H9 (cell line): ENCODE data around the gene BBS1. TPM values are rescaled to one million over a fixed set of nuclear protein-coding genes. Genes with fewer than 3 reads are reported as not detected.

Source experiments
- DNase-seq: peaks from one replicate; pipeline ENCODE4 v3.0.0-alpha.2; 2017
- H2AFZ ChIP-seq: one replicate; pipeline ENCODE4 v1.6.1; 2013; ENCODE audit warnings: mild to moderate bottlenecking, low read length, control low read depth, moderate library complexity
- H2AK5ac ChIP-seq: 2 replicates; pipeline ENCODE4 v1.6.1; 2013; ENCODE audit warnings: low read length, control low read depth, mixed read lengths; ENCODE audit not compliant: insufficient read length
- H2BK120ac ChIP-seq: one replicate; pipeline ENCODE4 v1.6.1; 2013; ENCODE audit warnings: low read depth, mild to moderate bottlenecking, low read length, control low read depth, inconsistent platforms; ENCODE audit not compliant: poor library complexity, severe bottlenecking
- H2BK12ac ChIP-seq: 2 replicates; pipeline ENCODE4 v1.6.1; 2013; ENCODE audit warnings: low read length, control low read depth, mixed read lengths, low read depth; ENCODE audit not compliant: insufficient read length
- H2BK15ac ChIP-seq: 2 replicates; pipeline ENCODE4 v1.6.1; 2013; ENCODE audit warnings: low read depth, low read length, control low read depth
- H2BK20ac ChIP-seq: one replicate; pipeline ENCODE4 v1.6.1; 2013; ENCODE audit warnings: low read depth, mild to moderate bottlenecking, low read length, control low read depth, inconsistent platforms; ENCODE audit not compliant: poor library complexity, severe bottlenecking
- H2BK5ac ChIP-seq: 2 replicates; pipeline ENCODE4 v1.6.1; 2013; ENCODE audit warnings: low read length, control low read depth, mixed read lengths; ENCODE audit not compliant: insufficient read length
- H3K14ac ChIP-seq: 2 replicates; pipeline ENCODE4 v1.6.1; 2013; ENCODE audit warnings: low read length, control low read depth; ENCODE audit not compliant: insufficient read depth
- H3K18ac ChIP-seq: 2 replicates; pipeline ENCODE4 v1.6.1; 2013; ENCODE audit warnings: low read depth, mild to moderate bottlenecking, mixed read lengths, low read length, control low read depth; ENCODE audit not compliant: insufficient read length
- H3K23ac ChIP-seq: 2 replicates; pipeline ENCODE4 v1.6.1; 2013; ENCODE audit warnings: low read length, control low read depth, mixed read lengths, low read depth; ENCODE audit not compliant: insufficient read length
- H3K23me2 ChIP-seq: 2 replicates; pipeline ENCODE4 v1.6.1; 2013; ENCODE audit warnings: low read depth, mild to moderate bottlenecking, mixed read lengths, low read length, control low read depth; ENCODE audit not compliant: insufficient read length, poor library complexity, severe bottlenecking
- H3K27ac ChIP-seq: 2 replicates; pipeline ENCODE4 v1.5.1; 2013; ENCODE audit warnings: low read length, control low read depth, mixed read lengths, low read depth; ENCODE audit not compliant: insufficient read length
- H3K27me3 ChIP-seq: 2 replicates; pipeline ENCODE4 v1.6.1; 2013; ENCODE audit warnings: low read length, control low read depth, inconsistent platforms; ENCODE audit not compliant: insufficient read depth
- H3K4ac ChIP-seq: 2 replicates; pipeline ENCODE4 v1.6.1; 2013; ENCODE audit warnings: low read depth, mild to moderate bottlenecking, control low read depth, inconsistent platforms, low read length, moderate library complexity
- H3K4me1 ChIP-seq: 2 replicates; pipeline ENCODE4 v1.6.1; 2013; ENCODE audit warnings: low read length, control low read depth, inconsistent platforms; ENCODE audit not compliant: insufficient read depth
- H3K4me2 ChIP-seq: 2 replicates; pipeline ENCODE4 v1.6.1; 2013; ENCODE audit warnings: low read length, control low read depth, mixed read lengths; ENCODE audit not compliant: insufficient read length, insufficient read depth
- H3K56ac ChIP-seq: 2 replicates; pipeline ENCODE4 v1.6.1; 2013; ENCODE audit warnings: low read depth, mild to moderate bottlenecking, mixed read lengths, low read length, control low read depth; ENCODE audit not compliant: insufficient read length
- H3K79me1 ChIP-seq: 2 replicates; pipeline ENCODE4 v1.6.1; 2013; ENCODE audit warnings: low read depth, mild to moderate bottlenecking, moderate library complexity, low read length, control low read depth, inconsistent platforms; ENCODE audit not compliant: insufficient read depth, poor library complexity, severe bottlenecking
- H3K79me2 ChIP-seq: 2 replicates; pipeline ENCODE4 v1.6.1; 2013; ENCODE audit warnings: low read length, control low read depth, inconsistent platforms; ENCODE audit not compliant: insufficient read depth
- H3K9ac ChIP-seq: 2 replicates; pipeline ENCODE4 v1.6.1; 2013; ENCODE audit warnings: low read length, control low read depth, mixed read lengths; ENCODE audit not compliant: insufficient read length; ENCODE audit errors: extremely low read depth
- H3K9me3 ChIP-seq: one replicate; pipeline ENCODE4 v1.6.1; 2013; ENCODE audit warnings: low read depth, low read length, inconsistent platforms; ENCODE audit not compliant: control insufficient read depth
- H3T11ph ChIP-seq: one replicate; pipeline ENCODE4 v1.6.1; 2013; ENCODE audit warnings: mild to moderate bottlenecking, low read length, control low read depth, inconsistent platforms
- H4K20me1 ChIP-seq: one replicate; pipeline ENCODE4 v1.6.1; 2013; ENCODE audit not compliant: control insufficient read depth, insufficient read length, insufficient read depth
- H4K5ac ChIP-seq: 2 replicates; pipeline ENCODE4 v1.6.1; 2013; ENCODE audit warnings: low read depth, mild to moderate bottlenecking, mixed read lengths, low read length, control low read depth; ENCODE audit not compliant: insufficient read length
- H4K8ac ChIP-seq: replicated peaks from 2 replicates; pipeline ENCODE4 v1.6.1; 2013; ENCODE audit warnings: low read length, control low read depth, mixed read lengths, low read depth; ENCODE audit not compliant: insufficient read length
- H4K91ac ChIP-seq: 2 replicates; pipeline ENCODE4 v1.6.1; 2013; ENCODE audit warnings: low read depth, mild to moderate bottlenecking, moderate library complexity, mixed read lengths, low read length, control low read depth; ENCODE audit not compliant: insufficient read length
- H3K27ac Mint-ChIP-seq, 3 experiments: 2 replicates in 2 of 3; 3 replicates in 1 of 3; pipeline ENCODE4 v1.8.0; 2020 to 2021; ENCODE audit warnings: mixed read lengths in 3 of 3, mild to moderate bottlenecking in 1 of 3, moderate library complexity in 1 of 3
- H3K27me3 Mint-ChIP-seq: 2 replicates; pipeline ENCODE4 v1.8.0; 2021; ENCODE audit warnings: low read depth, mild to moderate bottlenecking, moderate library complexity, mixed read lengths
- H3K36me3 Mint-ChIP-seq, 3 experiments: 2 replicates in 2 of 3; 3 replicates in 1 of 3; pipeline ENCODE4 v1.8.0; 2020 to 2021; ENCODE audit warnings: low read depth in 3 of 3, mixed read lengths in 3 of 3; ENCODE audit not compliant: insufficient read depth in 1 of 3
- H3K4me1 Mint-ChIP-seq, 2 experiments: 2 replicates each; pipeline ENCODE4 v1.8.0; 2020; ENCODE audit warnings: mixed read lengths in 2 of 2
- H3K4me3 Mint-ChIP-seq, 2 experiments: 2 replicates in 1 of 2; 3 replicates in 1 of 2; pipeline ENCODE4 v1.8.0; 2020 to 2021; ENCODE audit warnings: mild to moderate bottlenecking in 2 of 2, mixed read lengths in 2 of 2, moderate library complexity in 1 of 2
- H3K9me3 Mint-ChIP-seq, 2 experiments: 2 replicates in 1 of 2; 3 replicates in 1 of 2; pipeline ENCODE4 v1.8.0; 2020; ENCODE audit warnings: mild to moderate bottlenecking in 2 of 2, mixed read lengths in 2 of 2, moderate library complexity in 1 of 2
- CTCF ChIP-seq: fragments of 200-600 bp; sonication (generic); conservative IDR thresholded peaks from 3 replicates; pipeline ENCODE4 v1.8.0; 2021; ENCODE audit warnings: antibody characterized with exemption, mild to moderate bottlenecking
- WGBS: extraction: QIAGEN DNeasy Blood & Tissue Kit; methylation state at CpG from one replicate; pipeline ENCODE4 v1.1.7; 2013; ENCODE audit warnings: missing lambda C conversion rate, low lambda C conversion rate, mixed read lengths; ENCODE audit not compliant: insufficient read length; ENCODE audit errors: extremely low coverage; 5-methylcytosine and 5-hydroxymethylcytosine counted together
- total RNA-seq: library from RNA; stranded (reverse); gene quantifications from 2 replicates; pipeline ENCODE4 v1.2.1, GENCODE V29; 2021

The BBS1 gene
- total RNA-seq, 1 experiment from 2014 or later, result 27.2 TPM

- Histone ChIP-seq H3K79me2 (no peaks in the 10 kb centered on the region), H3K4me2 (no peak overlapping the region), H4K5ac (no peak overlapping the region), H3K4ac (no peak overlapping the region), H2BK20ac (no peak overlapping the region), H2BK15ac (no peak overlapping the region), H3K56ac (no peak overlapping the region), H3K4me1 (no peaks in the 10 kb centered on the region; the same call in 1 of the 2 replicates), H3K27ac (no peak overlapping the region), H3K14ac (no peak overlapping the region), H2BK120ac (no peak overlapping the region), H4K91ac (no peak overlapping the region), H3K9ac (no peak overlapping the region), H2AFZ (no peak overlapping the region), H2BK5ac (no peak overlapping the region), H4K8ac (no peak overlapping the region), H4K20me1 (no peaks in the 10 kb centered on the region), H3K27me3 (no peaks in the 10 kb centered on the region), H3K79me1 (no peaks in the 10 kb centered on the region), H3K9me3 (no peaks in the 10 kb centered on the region), H3T11ph (no peak overlapping the region), H3K23ac (no peak overlapping the region), H2AK5ac (no peak overlapping the region), H3K18ac (no peak overlapping the region), H3K23me2 (no peaks in the 10 kb centered on the region), H2BK12ac (no peak overlapping the region)
- no CpG with 5 or more reads among the region's 14 CpGs for WGBS
- Mint-ChIP-seq H3K27ac (peak overlapping the region; percentile 52 to 84 (median 79); a peak in 5 of 7 replicates), H3K4me1 (peaks cover 10 to 13% of the 10 kb centered on the region in 2 experiments), H3K4me3 (no peak overlapping the region), H3K9me3 (no peaks in the 10 kb centered on the region), H3K27me3 (peaks cover 2% of the 10 kb centered on the region), H3K36me3 (peaks cover 4 to 48% (median 40%) of the 10 kb centered on the region in 3 experiments)
- no peak for TF ChIP-seq CTCF
- DNase-seq, result no peak
Observed at GRCh38 chr11:66564538-66564937, 54.1 kb downstream of the BBS1 start.
